NCI-H510A (cell line): ENCODE data around the gene SETD1B.
A peak's percentile ranks its signal among the peaks of the same experiment; 100 is the strongest.
"Not testable (repeated sequence)": the region's sequence is repeated elsewhere in the genome, so short reads cannot be mapped to it uniquely, and the experiment has no call there.

ENCODE experiments used
- DNase-seq: peaks from one replicate; lab custom pipeline; 2025; lab: John Stamatoyannopoulos, UW

Gene SETD1B

GRCh38 chr12:121857322-121858246 is 53.8 kb downstream of the SETD1B start:
- no peak for DNase-seq

- DNase-seq: no peak
These were observed 54.5 kb downstream of the SETD1B start for GRCh38 chr12:121858318-121858661.

- no peak for DNase-seq
These were observed 55.1 kb downstream of the SETD1B start, which contains the start of gene HPD for GRCh38 chr12:121858662-121859572. TSS of gene HPD (minus strand) at chr12:121858859. CDS start at chr12:121858823, 36 bp downstream.

GRCh38 chr12:121860257-121860656 is 56.4 kb downstream of the SETD1B start:
- no peak for DNase-seq

GRCh38 chr12:121860699-121861098 is 56.9 kb downstream of the SETD1B start:
- DNase-seq: not testable (repeated sequence)

GRCh38 chr12:121861636-121862254 is 57.9 kb downstream of the SETD1B start:
- DNase-seq: no peak

GRCh38 chr12:121866331-121866730 is 62.5 kb downstream of the SETD1B start:
- no peak for DNase-seq

GRCh38 chr12:121869229-121869628 is 65.4 kb downstream of the SETD1B start:
- DNase-seq: not testable (repeated sequence)

GRCh38 chr12:121871467-121871866 is 67.7 kb downstream of the SETD1B start:
- DNase-seq: no peak

GRCh38 chr12:121872546-121873215 is 68.9 kb downstream of the SETD1B start:
- DNase-seq: peak; percentile 37

GRCh38 chr12:121873216-121873569 is 69.4 kb downstream of the SETD1B start:
- DNase-seq: no peak

- DNase-seq: no peak
These were observed 70.3 kb downstream of the SETD1B start for GRCh38 chr12:121874071-121874470.

GRCh38 chr12:121875582-121875981 is 71.8 kb downstream of the SETD1B start:
- DNase-seq: no peak

GRCh38 chr12:121876080-121876447 is 72.3 kb downstream of the SETD1B start:
- DNase-seq: not testable (repeated sequence)
